Caki2 (cell line): ENCODE data around the gene CPD. TPM values are rescaled to one million over a fixed set of nuclear protein-coding genes. Genes with fewer than 3 reads are reported as not detected.
"Not testable (repeated sequence)": the region's sequence is repeated elsewhere in the genome, so short reads cannot be mapped to it uniquely, and the experiment has no call there.

Source experiments
- DNase-seq: peaks from one replicate; pipeline ENCODE4 v3.0.0-alpha.2; 2015; ENCODE audit warnings: low read depth
- in situ Hi-C: cut with HindIII; loops from 2 replicates; pipeline ENCODE4 v1.10.0; 2016; ENCODE audit warnings: low sequenced_read_pairs, low pct_unique_long_range_greater_than_20kb, mixed read lengths
- total RNA-seq: library from RNA; depleted of rRNA; stranded (reverse); fragments of >200 nt; shearing (Covaris generic); gene quantifications from 2 replicates; pipeline ENCODE4 v1.2.3, GENCODE V29; 2014; ENCODE audit warnings: low replicate concordance; rRNA removed

CPD gene
- total RNA-seq = 29.4 and 171 TPM in 2 replicates

- in situ Hi-C loops = no loop called here
- peak; percentile 96 for DNase-seq
Measured at GRCh38 chr17:30378825-30379302, at the start of gene CPD. CPD (plus strand) TSS chr17:30378927; CDS start chr17:30378981, 54 bp downstream.

- DNase-seq = peak; percentile 88
- in situ Hi-C loops = no loop called here
Measured at GRCh38 chr17:30332057-30332542, 46.6 kb upstream of the CPD start.

- in situ Hi-C loops = no loop called here
- DNase-seq = no peak
Measured at GRCh38 chr17:30333503-30334360, 45.0 kb upstream of the CPD start, which contains the start of gene TMIGD1. TMIGD1 (minus strand) TSS chr17:30334057; CDS start chr17:30332133, 1,924 bp downstream.

DNA sequence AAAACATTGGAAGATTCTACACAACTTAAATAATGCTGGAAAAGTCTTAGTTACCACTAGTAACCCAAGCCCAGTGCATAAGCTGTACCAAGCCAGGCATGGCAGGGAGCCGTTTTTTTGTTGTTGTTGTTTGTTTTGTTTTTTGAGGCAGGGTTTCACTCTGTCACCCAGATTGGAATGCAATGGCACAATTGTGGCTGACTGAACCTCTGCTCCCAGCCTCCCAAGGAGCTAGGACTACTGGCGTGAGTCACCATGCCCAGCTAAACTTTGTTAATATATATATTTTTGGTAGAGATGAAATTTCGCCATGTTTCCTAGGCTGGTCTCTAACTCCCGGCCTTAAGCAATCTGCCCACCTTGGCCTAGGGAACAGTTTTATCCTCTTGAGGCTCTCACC lies 44.3 kb upstream of the CPD start:
- no peak for DNase-seq
- in situ Hi-C loops = no loop called here

DNA sequence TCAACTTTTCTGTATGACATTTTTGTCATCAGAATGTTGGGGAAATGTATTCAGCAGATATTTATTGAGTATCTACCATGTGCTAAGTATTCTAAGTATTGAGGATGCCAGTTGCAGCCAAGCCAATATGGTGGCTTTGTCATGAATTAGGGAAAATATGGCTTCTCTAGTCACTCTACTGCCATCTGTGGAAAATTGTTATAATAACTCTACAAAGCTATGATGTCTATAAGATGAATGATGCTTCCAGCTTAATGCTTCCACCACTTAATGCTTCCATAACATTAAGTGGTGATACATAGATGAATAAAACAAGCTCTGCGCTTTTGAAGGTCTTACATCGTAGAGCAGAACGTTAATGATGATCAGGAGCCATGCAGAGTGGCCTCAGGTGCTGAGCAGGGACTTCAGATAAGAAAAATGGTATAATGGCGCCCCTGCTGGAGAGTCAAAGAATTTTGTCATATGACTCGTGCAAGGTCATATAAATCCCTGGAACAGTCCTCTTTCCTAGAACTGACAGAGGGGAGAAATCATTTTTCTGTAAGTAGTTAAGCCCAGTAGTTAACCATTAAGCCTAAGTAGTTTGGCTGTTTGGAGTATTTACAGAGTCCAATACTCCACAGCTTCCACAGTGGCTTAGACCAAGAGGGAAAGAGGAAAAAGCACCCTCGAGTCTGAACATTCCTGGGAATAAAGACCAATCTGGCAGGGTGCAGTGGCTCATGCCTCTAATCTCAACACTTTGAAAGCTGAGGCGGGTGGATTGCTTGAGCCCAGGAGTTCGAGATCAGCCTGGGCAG lies 42.2 kb upstream of the CPD start:
- DNase-seq = peak; percentile 95
- in situ Hi-C loops = no loop called here

- in situ Hi-C loops = no loop called here
- DNase-seq = peak; percentile 89
Measured at GRCh38 chr17:30337393-30337999, 41.2 kb upstream of the CPD start.

DNA sequence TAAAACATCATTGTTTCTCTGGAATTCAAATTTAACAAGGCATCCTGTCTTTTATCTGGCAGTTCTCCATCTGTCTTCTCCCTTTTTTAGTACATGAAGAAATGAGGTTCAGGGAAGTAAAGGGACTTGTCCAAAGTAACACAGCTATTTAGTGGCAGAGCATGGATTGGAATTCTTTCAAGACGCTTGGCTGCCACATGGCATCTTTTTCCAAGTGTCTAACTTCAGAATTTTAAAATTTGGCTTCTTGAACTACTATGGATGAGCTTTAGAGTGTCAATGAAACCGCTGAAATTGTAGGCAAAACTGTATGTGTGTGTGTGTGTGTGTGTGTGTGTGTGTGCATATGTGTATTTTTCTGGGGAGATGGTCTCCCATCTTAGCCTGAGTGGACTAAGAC lies 39.6 kb upstream of the CPD start:
- no peak for DNase-seq
- in situ Hi-C loops = no loop called here

DNA sequence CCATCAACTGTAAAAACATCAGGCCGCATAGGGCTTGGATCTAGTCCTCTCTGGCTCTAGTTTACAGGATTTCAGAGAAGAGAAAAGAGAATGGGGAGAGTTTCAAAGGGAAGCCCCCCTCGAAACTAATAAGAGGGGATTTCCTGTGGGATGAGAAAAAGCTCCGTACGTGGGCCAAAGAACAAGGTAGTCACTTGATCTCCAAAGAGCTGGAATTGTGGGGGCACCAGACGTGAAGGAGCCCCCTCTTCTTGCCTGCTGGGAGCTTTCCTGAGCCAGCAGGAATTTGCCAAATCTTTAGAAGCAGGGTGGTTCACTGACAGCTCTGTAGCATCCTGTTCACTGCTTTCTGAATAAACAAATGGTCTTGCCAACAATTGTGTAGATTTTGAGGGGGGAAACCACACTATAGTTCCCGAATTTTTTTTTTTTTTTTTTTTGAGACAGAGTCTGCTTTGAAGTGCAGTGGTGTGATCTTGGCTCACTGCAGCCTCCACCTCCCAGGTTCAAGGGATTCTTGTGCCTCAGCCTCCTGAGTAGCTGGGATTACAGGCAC lies 37.8 kb upstream of the CPD start:
- in situ Hi-C loops = no loop called here
- no peak for DNase-seq

DNA sequence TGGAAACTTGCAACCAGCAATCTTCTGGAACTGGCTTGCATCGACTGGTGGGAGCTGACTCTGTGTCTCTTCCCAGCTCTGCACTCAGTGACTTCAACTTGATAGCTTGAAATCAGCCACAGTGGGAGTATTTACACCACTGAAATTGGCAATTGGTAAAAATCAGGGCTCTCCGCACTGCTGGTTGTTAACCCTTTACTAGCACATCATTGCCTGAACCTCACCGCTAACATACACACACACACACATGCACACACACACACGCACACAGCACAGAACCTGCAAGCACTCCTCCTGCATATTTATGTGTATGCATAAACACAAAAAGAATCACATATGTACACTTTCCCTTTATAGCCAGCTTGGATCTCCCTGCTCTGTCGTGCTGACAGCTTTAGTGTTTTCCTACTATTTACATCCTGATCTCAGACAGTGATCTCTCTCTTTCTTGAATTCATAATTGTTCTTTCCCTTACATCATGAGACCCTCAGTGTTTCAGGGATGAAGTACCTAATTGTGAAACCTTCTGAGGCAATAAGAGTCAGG lies 37.0 kb upstream of the CPD start:
- DNase-seq = no peak
- in situ Hi-C loops = no loop called here

DNA sequence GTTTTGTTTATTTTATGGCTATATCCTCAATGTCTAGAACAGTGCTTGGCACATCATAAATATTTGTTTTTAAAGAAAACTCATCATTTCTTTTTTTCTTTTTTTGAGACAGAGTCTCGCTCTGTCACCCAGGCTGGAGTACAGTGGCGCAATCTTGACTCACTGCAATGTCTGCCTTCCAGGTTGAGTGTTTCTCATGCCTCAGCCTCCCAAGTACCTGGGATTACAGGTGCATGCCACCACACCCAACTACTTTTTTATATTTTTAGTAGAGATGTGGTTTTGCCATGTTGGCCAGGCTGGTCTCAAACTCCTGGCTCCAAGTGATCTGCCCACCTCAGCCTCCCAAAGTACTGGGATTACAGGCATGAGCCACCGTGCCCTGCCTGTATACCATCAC lies 35.5 kb upstream of the CPD start:
- DNase-seq, in situ Hi-C loops: not testable (repeated sequence)

- in situ Hi-C loops = no loop called here
- DNase-seq = no peak
Measured at GRCh38 chr17:30343796-30344195, 34.9 kb upstream of the CPD start.

DNA sequence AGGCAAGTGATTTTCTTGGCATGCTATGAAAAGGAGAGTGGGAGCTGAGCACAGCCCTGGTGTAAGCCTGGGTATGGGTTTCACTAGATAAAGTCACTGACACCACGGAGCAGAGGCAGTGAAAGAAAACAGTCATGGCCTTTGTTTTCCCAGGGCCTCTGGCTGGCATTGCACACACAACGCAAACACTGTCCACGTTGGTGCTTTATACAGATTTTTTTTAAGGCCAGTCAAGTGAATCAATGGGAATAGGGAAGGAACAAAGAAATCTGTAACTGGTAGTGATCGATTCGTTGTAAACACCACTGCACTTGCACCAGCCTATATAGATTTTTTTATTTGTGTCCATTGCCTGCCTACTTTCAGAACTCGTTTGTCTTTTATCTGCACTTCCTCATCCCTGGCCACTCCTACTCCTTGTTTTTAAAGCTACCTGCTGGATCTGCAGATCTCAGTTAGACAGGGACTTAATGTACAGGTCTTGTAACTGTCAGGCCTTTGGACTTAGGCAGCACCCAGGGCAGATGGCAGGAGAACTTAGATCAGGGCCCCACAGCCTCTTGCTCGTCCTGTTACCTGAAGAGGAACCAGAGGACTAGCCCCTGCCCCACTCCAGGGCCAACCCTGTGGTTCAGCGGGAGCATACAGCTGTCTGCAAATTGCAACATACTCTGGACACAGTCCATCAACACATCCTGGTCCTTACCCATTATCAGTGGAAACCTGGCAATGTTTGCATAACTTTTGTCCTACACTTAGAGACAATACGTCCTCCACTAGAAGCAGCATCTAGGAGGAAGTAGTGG lies 34.2 kb upstream of the CPD start:
- DNase-seq = peak; percentile 89
- in situ Hi-C loops = no loop called here

DNA sequence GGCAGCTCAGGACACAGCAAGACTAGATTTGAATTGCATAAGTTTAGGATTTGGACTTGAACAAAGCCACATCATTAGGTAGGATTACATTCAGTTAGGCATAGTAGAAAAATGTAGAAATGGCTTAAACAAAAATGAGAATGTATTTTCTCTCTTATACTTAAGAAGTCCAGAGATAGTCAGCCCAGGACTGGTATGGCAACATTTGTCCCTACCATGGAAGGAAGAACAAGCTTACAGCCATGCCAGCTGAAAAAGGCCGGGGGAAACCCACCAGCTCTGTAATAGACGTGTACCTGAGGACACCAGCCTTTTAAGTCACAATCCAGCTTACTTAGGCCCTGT lies 33.7 kb upstream of the CPD start:
- in situ Hi-C loops = no loop called here
- no peak for DNase-seq

GRCh38 chr17:30345527-30346075 lies 33.1 kb upstream of the CPD start:
- DNase-seq = peak; percentile 61
- in situ Hi-C loops = no loop called here

DNA sequence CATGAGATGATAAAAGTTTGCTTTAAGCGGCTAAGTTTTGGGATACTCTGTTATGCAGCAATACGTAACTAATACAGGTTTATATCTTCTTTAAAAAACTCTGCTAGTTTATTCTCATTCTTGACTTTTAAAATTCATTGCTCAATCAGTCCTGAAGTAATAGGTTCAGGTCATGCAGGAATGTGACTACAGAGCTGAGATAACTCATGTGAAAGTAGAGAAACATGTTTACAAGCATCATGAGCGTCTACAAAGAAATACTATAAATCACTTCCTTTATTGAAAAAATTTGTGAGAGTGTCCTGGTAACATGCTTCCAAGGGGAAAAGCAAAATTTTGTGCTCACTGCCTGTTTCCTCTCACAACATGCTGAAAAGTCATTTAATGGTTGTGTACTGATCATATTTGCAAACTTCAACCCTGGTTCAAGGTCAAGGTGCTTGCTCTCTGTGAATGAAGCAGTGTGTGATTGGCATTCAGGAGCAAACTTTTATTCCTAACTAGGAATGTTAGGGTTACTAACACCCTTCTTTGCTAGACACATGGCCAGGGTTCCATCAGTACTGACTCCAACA lies 32.4 kb upstream of the CPD start:
- in situ Hi-C loops = no loop called here
- DNase-seq = no peak

DNA sequence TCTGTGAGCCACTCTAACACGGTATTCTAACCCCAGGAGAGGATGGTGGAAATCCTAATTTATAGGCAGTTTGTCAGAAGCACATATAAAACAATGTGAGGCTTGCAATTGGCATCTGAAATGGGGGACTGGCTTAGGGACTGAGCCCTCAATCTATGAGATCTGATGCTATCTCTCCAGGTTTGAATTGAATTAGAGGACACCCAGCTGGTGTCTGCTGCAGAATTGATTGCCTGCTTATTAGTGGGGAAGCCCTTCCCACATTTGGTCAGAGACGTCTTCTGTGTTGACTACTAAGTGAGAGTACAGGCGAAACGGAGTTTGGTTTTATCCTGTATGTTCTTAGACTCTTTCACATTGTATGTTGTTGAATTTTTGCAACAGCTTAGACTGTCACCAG lies 31.2 kb upstream of the CPD start:
- no peak for DNase-seq
- in situ Hi-C loops = no loop called here

GRCh38 chr17:30349252-30349651 lies 29.5 kb upstream of the CPD start:
- no peak for DNase-seq
- in situ Hi-C loops = no loop called here
